Pulmonary artery endothelial cell (primary cell): ENCODE results near the gene DISP3. TPM values are rescaled to one million over a fixed set of nuclear protein-coding genes. Genes with fewer than 3 reads are reported as not detected.

Experiments used
- DNase-seq: peaks from one replicate; pipeline ENCODE4 v3.0.0-alpha.2; 2011; ENCODE audit warnings: low read depth, low spot score
- total RNA-seq: library from RNA; depleted of rRNA; stranded (reverse); fragments of >200 nt; gene quantifications from 2 replicates; pipeline ENCODE4 v1.2.3, GENCODE V29; 2014

The DISP3 gene, protein sequence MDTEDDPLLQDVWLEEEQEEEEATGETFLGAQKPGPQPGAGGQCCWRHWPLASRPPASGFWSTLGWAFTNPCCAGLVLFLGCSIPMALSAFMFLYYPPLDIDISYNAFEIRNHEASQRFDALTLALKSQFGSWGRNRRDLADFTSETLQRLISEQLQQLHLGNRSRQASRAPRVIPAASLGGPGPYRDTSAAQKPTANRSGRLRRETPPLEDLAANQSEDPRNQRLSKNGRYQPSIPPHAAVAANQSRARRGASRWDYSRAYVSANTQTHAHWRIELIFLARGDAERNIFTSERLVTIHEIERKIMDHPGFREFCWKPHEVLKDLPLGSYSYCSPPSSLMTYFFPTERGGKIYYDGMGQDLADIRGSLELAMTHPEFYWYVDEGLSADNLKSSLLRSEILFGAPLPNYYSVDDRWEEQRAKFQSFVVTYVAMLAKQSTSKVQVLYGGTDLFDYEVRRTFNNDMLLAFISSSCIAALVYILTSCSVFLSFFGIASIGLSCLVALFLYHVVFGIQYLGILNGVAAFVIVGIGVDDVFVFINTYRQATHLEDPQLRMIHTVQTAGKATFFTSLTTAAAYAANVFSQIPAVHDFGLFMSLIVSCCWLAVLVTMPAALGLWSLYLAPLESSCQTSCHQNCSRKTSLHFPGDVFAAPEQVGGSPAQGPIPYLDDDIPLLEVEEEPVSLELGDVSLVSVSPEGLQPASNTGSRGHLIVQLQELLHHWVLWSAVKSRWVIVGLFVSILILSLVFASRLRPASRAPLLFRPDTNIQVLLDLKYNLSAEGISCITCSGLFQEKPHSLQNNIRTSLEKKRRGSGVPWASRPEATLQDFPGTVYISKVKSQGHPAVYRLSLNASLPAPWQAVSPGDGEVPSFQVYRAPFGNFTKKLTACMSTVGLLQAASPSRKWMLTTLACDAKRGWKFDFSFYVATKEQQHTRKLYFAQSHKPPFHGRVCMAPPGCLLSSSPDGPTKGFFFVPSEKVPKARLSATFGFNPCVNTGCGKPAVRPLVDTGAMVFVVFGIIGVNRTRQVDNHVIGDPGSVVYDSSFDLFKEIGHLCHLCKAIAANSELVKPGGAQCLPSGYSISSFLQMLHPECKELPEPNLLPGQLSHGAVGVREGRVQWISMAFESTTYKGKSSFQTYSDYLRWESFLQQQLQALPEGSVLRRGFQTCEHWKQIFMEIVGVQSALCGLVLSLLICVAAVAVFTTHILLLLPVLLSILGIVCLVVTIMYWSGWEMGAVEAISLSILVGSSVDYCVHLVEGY (N-terminal part only)
- total RNA-seq = 0.07 TPM in 2 replicates

DNA sequence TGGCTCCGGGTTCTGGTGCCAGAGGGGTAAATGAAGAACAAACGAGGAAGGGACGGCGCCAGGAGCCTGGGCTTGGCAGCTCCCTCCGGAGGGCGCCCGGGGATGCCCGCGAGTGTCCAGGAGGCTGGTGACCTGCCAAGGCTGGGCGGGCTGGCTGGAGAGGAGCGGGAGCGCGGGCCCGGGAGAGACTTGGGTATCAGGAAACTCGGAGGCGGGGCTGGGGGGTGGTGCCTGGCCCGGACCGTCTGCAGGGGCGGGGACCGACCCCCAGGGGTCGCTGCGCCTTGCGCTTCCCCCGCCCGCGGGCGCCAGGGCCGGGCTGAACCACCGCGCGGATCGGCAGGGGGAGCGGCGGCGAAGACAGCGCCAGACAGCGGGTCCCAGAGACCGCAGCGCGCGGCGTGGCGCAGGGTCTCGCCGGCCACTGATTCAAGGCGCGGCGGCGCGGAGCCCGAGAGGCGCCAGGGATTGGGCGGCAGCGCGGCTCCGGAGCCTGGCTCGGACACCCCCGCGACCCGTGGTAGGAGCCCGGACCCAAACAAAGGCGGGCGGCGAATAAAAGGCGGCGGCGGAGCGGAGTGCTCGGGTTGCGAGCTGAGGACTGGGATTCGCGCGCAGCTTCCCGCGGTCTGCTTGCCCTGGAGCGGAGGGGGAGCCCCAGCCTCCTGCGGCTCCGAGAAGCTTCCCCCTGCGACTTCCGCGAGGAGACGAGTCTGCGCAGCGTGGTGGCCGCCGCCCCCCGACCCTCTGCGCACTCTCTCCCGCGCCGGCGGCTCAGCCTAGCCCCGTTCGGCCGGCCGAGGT lies at the start of gene DISP3:
DISP3 (plus strand) TSS at position 585 of the 804 bp plus-strand sequence. CDS start 21,838 bp downstream, outside the sequence.
- no peak for DNase-seq

DNA sequence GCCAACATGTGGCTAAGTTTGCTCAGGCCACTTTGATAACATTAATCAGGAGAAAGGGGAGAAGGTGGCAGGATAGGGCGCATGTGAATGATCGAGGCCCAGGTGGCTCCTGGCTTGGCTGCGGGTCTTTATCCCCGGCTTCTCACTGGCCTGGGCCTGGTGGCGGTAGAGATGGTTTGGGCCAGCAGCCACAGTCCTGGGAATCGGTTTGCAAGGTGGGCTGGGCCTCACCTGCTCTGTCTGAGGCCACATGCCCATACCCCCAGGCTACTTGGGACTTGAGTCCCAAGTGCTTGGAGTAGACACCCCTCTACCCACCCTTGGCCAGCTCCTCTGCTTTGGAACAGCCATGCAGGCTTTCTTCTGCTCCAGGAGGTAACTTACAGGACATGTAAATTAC lies 49.7 kb upstream of the DISP3 start:
- no peak for DNase-seq

DNA sequence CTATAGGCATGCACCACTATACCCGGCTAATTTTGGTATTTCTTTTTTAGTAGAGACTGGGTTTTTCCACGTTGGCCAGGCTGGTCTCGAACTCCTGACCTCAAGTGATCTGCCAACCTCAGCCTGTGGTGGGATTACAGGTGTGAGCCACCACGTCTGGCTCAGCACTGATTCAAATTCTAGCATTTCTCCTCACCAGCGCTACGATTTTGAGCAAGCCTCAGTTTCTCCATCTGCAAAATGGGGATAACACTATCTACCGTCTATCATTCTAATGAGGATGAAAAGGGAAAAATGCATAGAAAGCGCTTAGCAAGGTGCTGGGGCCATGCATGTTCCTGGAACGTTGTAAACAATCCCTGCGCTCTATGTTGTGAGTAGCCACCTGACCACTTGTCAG lies 49.0 kb upstream of the DISP3 start:
- DNase-seq = no peak

DNA sequence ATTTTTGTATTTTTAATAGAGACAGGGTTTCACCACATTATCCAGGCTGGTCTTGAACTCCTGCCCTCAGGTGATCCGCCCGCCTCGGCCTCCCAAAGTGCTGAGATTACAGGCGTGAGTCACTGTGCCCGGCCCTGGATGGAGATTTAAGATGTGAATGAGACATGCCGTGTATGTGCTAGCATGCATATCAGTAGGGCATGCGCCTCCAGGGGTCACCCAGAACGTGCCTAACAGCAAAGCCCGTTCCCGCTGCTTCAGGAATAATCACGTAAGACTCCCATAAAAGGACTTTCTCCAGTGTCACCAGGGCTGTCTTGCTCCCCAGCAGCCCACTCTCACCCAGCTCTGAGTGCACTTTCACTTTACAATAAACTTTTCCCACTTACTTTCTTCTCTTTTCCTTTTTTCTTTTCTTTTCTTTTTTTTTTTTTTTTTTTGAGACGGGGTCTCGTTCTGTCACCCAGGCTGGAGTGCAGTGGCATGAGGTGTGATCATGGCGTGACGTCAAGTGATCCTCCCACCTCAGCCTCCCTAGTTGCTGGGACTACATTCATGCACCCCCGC lies 46.9 kb upstream of the DISP3 start:
- no peak for DNase-seq

DNA sequence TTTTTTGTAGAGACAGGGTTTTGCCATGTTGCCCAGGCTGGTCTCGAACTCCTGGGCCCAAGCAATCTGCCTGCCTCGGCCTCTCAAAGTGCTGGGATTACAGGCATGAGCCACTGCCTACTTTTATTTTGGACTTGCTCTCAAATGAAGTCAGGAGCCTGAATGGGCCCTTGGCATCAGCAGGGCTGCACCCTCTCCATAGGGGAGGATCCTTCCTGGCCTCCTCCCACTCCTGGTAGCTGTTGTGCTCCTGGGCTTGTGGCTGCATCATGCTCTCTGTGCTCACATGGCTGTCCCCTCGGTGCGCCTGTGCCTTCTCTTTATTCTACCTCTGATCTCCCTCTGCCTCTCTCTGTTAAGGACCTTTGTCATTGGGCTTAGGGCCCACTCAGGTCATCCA lies 46.4 kb upstream of the DISP3 start:
- no peak for DNase-seq

DNA sequence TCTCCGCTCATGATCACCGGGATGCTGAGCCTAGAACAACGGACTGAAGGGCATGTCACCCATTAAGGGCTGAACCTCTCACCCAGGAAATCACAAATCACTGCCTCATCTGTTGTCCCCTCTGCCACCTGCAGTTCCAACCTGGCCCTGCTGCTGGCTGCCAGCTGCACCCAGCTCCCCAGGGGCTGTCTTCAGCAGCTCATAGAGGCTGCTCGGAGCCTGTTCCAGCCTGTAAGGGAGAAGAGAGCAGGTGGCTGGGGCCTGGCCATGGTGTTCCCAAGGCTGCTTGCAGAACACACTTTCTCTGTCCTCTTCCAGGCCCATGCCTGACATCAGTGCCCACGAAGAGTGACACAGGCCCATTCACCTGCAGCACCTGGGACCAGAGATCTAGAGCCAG lies 44.5 kb upstream of the DISP3 start:
- no peak for DNase-seq

DNA sequence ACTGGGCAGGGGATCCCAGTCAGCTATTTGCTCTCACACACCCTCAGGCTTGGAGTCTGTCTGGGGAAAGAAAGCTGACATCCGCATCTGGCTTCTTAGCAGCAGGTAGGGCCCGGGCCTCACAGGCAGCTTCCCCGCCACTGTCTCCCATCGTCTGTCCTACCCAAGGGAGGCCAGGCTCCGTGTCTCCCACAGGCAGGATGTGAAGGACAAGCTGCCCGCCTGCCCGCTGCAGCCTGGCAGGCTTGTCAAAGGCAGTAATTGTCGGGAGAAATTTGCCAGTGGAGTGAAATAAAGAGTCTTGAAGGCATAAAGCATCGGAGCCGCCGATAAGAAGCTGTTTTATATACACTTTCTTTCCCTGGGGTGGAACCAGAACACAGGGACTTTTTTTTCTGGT lies 44.0 kb upstream of the DISP3 start:
- DNase-seq = no peak

DNA sequence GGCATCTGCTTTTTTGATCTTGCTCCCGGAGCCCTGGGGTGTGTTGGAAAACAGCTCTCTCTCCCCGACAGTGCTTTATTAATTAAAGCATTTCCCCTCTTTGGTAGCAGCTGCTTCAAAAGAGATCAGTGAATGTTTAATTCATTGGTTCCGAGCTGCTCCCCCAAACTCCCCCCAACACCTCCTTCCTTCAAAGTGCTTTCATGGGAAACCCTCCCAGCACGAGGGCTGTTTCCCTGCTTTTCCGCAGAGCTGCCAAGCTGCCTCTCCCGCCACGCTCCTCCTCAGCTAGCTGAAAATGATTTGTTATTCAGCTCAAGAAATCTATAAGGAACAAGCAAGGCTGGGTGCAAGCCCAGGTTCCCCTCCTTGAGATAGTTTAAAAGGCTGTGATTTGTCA lies 40.0 kb upstream of the DISP3 start:
- DNase-seq = no peak

DNA sequence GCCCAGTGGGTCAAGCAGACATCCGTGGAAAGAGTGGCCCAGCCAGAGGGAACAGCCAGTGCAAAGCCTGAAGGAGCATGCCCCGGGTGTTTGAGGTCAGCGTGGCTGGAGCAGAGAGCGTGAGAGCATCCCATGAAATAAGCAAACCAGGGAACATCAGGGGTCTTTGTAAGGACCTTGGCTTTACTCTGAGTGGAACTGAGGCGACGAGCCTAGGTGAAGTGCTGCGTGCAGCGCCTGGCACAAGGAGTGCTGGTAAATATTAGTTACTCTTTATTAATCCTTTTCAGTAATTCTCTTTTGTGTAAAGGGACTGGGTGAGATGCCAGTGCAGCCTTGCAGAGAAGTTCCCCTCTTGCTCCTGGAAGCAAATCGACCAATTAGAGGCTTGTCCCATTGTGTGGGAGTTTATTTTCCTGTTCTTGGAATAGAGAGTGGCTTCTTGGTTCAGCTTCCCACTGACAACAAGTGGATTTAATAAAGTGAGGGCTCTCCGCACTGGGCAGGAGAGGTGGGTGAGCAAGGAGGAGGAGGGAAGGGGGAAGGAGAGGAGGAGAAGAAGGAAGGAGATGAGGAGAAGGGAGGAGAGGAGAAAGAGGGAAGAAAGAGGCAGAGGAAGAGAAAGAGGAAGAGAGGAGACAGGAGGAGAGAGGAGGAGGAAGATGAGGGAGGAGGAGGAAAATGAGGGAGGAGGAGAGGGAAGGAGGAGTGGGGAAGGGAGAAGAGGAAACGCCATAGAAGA lies 37.6 kb upstream of the DISP3 start:
- DNase-seq = no peak

DNA sequence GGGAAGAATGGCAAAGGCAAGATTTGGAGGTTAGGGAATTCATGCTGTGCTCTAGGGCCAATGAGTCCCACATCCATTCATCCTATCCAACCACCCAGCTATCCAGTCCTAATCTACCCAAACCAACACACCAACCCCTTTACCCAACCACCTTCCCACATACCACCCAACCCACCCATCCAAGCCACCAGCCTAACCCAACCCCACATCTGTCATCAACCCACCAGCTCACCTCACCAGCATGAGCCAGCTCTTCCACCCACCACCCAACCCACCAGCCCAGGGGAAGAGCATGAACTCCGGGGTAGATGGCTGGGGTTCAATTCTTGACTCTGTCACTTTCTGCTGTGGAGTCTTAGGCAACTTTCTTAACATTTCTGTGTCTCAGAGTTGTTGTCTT lies 35.9 kb upstream of the DISP3 start:
- DNase-seq = no peak

DNA sequence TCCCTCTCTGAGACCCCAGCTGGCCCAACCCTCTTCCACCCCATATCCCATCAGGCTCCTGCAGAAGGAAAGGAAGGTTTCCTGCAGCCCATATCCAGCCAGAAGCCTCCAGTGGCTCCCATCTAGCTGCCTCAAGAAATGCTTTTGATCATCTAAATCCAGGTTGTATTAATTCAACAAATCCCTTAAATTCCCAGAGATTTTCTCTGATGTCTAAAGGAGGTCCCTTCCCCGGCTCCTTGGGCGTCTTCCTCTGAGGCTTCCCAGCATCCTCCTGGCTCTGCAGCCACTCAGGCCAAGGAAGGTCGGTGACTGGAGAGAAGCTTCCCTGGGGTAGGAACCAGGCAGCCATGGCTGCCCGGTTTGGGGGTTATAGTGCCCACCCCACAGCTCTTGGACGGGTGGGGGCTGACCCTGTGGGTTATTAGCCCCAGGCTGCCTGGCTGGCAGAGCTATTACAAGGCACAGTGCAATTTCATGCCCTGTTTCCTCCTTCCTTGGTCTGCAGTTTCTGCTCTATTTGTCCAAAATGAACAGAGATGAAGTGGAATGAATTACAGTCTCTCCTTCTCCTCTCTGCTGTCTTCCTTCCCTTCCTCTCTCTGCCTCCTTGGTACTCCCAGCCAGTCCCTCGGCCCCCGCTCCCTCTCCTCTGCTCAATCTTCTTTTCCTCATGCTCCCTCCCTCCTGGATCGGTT lies 34.8 kb upstream of the DISP3 start:
- no peak for DNase-seq

DNA sequence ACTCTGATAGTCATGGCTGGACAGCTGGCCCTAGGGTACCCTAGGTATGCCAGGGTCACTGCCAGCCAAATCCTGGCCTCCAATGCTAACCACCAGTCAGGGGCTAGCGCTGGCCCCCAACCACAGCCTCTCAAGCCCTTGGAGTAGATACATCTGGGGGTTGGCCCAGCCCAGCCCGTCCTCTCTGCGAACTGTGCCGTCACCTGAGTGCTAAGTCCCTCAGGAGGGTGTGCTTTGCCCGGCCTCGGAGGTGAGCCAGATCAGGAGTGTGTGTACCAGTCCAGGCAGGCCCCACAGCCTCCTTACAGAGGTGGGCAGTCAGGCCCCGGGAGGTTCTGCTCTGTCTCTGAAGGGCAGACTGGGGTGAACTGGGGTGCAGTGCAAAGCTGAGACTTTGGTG lies 34.0 kb upstream of the DISP3 start:
- DNase-seq = no peak

DNA sequence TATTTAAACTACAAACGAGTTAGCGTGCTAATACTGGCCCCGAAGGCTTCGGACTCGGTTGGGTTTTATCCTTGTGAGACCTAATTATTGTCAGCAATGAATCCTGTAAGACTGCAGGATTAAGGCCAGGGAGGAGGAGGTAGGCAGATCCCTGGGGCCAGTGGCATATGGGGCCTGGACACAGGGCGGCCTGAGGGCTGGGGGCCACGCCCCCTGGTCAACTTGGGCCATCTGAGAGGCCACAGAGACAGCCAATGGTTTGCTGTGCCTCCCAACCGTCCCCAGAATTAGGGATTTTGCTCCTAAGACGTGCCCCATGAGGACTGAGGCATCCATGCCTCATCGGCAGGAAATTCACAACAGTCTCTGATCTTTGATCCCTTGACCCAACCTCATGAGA lies 31.1 kb upstream of the DISP3 start:
- no peak for DNase-seq

DNA sequence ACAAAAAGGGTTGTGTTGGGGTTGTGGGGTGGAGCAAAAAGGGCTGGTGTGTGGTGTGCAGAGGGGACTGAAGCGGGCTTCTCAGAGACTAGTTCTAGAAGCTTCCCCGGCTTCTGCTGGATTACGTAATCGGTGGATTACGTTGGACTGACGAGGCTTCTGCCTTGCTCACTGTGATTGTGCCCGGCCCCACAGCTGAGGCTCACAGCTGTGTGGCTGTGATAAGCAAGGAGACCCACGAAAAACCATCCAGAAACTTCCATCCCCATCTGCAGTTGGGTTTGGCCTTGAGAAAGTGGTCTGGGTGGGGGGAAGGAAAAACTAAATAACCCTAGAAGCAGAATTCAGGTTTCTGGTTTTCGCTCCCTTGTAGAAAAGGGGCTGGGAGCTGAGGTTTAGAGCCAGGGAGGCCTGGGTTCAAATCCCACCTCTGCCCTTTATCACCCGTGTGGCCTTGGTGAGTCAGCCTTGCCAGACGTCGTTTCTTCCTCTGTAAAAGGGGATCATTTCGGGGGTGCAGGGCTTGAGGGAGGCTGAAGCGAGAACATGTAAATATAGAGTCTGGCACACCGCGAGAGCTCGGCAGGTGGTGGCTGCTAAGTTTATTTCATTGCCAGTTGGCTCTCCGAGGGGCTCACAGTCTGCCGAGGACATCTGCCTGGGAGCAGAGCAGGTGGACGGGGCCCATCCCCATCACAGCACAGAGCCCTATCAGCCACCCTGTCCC lies 30.4 kb upstream of the DISP3 start:
- DNase-seq = no peak

DNA sequence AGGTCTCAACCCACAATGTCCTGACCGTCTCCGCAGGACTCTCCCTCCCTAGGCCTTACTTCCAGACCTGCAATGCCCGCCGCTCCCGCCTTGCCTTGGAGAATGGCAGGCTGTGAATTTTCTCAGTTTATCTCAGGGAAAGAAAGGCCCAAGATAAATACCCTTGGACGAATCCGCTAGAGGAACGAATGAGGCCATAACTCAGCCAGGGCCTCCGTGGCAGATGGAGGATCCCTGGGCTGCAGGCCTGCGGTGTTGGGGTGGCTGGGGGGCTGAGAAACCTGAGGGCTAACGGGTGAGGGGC lies 29.9 kb upstream of the DISP3 start:
- DNase-seq = no peak

DNA sequence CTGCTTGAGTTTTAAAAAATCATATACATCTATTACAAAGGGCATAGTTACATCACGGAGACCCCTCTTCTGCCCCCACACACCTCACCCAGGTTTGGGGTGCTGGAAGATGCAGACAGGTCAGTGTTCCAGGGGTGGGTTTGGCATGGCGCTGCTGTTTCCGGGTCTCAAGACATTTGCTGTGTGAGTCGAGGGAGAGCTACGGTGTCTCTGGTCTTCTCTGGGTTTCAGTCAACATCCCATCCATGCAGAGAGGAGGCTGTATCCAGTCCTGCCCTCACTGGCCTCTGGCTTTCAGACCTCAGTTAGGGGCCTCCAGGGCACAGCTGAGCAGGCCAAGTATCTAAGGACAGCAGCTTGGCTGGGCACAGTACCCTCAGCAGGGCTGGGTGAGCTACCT lies 28.6 kb upstream of the DISP3 start:
- no peak for DNase-seq

DNA sequence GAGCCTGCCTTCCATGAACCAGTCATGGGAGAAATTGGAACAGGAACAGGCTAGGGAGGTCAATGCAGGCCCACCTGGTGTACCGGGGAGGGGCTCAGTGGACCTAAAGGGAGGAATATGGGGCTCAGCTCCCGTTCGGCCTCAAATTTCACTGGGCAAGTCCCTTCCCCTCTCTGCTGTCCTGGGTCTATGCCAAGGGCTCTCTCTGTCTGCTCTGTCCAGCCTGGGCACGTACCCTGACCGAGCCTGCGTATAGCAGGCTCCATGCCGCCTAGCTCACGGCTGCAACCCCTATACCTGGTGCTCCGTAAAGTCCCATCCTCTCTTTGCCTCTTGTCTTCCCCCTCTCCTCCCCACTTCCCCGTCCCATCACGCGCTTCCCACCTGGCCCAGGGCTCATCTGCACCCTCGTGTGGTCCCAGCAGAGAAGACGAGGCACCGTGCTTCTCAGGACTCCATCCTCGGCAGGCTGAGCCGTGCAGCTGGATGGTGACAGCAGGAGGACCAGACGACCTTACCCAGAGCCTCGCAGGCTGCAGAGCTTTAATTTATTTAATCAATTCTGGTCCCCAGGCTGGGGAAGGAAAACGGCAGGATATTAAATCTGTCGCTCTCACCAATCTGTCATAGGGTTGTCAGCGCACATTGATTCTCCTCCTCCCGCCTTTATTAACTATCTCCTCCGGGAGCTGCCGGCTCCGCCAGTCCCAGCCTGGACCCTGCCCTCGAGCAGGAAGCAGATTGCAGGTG lies 25.0 kb upstream of the DISP3 start:
- no peak for DNase-seq

DNA sequence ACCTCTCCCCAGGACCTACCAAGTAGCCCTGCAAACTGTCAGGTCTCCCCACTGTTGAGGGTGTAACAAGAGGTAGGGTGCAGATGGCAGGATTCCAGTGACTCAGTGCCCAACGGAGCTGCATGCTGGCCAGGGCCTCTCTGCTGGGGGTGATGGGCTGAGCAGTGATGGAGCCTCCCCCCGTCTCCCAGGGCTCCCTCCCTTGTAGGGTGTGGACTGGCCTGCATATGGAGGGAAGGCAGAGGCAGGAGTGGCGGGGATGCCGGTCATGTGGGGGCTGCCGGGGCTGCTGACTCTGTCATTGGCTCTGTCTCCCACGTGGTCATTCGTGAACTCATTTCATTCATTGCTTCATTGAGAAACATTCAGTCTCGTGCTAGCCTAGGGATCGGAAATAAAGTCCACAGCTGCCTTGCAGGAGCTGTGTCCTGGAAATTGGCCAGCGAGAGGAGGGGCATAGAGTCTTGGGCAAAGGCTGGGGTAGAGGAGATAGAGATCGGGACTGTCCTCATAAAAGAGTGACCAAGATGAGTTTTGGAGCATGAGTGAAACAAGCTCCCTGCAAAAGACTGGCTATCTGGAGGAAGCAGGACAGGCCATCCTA lies 22.9 kb upstream of the DISP3 start:
- no peak for DNase-seq
